HG02885 (cell line): ENCODE results near the gene PPP1R12B.
"Not testable (repeated sequence)": the region's sequence is repeated elsewhere in the genome, so short reads cannot be mapped to it uniquely, and the experiment has no call there.

Experiments used
- ATAC-seq: cut with Tn5 transposase; IDR thresholded peaks from one replicate; pipeline ENCODE4 v1.9.1; 2021; ENCODE audit warnings: mild to moderate bottlenecking; ENCODE audit not compliant: unreplicated experiment, poor library complexity

The PPP1R12B gene

DNA sequence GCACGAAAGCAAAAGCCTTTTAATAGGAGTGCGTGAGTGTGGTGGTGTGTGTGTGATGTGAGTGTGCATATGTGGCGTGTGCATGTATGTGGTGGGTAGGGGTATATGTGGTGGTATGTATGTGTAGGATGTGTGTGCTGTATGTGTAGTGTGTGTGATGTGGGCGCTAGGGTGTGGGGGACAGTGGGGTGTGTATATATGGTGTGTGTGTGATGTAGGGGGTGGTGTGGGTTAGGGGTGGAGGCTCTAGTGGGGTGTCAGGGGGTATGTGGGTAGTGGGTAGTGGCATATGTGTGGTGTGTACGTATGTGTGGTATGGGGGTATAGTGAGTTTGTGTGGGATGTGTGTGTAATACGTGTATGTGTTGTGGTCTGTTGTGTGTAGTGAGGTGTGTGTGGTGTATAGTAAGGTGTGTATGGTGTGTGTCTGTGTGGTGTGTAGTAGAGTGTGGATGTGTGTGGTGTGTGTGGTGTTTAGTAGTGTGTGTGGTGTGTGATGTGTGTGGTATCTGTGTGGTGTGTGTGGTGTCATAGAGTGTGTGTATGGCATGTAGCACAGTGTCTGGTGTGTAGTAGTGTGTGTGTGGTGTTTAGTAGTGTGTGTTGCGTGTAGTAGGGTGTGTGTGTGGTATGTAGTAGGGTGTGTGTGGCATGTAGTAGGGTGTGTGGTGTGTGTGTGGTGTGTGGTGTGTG, 275.7 kb downstream of the PPP1R12B start:
- ATAC-seq: no peak

DNA sequence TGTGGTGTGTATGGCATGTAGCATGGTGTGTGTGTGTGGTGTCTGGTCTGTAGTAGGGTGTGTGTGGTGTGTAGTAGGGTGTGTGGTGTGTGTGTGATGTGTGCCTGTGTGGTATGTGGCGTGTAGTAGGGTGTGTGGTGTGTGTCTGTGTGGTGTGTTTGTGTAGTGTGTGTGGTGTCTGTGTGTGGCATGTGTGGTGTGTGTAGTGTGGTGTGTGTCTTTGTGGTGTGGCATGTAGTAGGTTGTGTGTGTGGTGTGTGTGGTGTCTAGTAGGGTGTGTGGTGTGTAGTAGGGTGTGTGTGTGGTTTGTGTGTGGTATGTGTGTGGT, 276.2 kb downstream of the PPP1R12B start:
- ATAC-seq: no peak

DNA sequence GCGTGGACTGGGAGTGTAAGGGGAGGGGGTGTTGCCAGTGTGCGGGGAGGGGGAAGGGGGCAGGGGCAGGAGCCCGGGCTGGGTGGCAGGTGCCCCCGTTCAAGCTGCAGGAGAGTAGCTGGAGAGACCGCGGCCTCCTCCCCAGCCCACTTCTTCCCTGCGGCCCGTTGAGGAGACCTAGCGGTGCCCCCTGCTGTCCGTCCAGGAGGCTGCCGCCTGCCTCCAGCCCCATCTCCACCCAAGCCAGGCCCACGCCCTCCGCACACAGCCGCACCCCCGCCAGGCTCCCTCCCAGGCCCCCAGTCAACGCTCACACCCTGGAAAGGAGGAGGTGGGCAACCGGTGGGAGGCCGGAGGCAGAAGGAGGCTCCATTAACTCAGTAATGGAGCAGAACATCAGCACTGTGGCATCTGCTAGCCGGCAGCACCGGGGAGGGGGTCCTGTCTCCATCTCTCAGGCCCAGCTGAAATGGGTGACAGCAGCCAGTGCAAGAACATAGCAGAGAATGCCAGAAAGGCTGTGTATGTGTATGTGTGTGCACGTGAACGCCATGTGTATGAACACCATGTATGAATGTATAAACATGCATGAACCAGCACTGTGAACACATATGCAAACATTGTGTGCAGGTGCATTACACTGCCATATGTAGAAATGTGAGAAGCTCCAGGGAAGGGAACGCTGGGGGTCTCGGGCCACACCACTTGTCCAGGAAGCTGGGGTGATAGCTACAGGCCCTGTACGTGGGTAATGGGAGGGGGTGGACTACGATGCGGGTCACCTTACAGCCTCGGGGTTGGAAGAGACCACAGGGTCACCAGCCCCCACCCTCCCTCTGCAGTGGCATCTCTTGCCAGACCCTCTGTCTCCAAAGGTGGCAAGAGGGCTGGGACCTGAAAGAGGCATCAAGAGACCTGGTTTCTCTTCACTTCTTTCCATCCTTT, 277.2 kb downstream of the PPP1R12B start:
- no peak for ATAC-seq

DNA sequence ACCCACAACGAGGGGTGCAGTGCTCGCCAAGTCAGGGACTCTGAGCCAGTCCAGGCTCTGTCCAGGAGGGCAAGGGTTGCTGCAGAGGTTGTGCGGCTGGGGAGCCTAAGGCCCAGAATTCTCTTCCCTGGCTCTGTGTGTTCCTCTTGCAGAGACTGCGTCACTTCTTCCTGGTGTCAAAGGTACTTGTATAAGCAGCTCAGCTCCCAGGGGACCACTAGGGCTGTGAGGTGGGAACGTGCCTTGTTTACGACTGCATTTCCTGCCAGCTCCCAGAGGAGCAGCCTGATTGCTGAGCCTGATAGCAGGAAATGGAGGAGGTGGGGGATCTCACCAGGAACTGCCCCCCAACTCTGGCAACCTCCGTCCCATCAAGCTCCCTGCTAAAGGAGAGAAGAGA, 278.5 kb downstream of the PPP1R12B start:
- ATAC-seq: not testable (repeated sequence)

DNA sequence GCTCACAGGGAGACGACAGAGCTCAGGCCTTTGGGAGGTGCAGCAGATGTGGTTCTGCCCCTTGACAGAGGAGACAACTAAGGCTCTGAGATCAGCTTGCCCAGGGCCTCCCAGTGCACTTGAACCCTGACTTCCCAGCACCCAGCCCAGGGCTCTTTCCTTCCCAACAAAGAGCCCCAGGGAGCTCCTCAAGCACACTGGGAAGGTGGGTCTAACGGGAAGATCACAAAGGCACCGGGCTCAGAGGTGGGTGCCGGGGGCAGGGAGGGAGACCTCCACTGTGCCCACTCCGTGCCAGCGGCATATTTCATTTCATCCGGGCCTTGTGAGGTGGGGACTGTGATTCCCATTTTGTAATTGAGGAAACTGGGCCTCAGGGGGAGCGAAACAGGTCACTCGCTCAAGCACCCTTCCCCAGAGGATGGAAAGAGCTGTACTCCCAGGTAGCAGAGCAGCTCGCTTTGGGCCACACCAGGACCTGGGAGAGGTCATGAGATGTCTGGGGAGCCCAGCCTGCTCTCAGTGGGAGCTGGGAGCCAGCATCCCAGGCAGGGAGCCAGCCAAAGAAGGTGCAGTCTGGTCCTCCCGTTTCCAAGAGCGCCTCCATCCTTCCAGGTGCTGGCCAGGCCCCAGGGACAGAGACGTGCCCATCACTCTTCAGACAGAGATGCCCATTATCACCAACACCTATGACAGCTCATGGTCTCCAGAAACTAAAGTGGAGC, 279.5 kb downstream of the PPP1R12B start:
- ATAC-seq: no peak

DNA sequence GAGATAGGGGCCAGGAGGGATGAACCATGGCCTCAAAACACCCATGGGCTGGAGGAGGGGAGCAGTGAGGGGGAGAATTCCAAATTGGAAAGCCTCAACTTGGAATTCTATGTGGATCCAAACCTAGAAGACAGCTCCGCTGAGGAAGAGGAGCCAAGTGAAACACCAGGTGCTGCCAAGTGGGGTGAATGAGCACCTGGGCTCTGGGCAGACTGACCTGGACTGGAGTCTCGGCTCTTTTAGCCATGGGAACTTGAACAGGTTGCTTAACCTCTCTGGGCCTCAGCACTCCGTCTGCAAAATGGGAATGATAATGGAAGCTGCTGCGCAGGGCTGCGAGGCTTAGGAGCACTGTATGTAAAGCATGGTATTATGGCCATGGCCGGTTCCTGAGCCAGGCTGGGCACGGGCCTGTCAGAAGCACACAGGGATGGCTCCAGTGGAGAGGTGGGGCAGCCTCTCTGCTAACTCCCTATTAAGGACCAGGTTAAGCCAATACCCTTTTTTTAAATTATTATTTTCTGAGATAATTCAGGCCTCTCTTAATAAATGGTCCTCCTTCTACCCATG, 280.2 kb downstream of the PPP1R12B start:
- ATAC-seq: no peak

DNA sequence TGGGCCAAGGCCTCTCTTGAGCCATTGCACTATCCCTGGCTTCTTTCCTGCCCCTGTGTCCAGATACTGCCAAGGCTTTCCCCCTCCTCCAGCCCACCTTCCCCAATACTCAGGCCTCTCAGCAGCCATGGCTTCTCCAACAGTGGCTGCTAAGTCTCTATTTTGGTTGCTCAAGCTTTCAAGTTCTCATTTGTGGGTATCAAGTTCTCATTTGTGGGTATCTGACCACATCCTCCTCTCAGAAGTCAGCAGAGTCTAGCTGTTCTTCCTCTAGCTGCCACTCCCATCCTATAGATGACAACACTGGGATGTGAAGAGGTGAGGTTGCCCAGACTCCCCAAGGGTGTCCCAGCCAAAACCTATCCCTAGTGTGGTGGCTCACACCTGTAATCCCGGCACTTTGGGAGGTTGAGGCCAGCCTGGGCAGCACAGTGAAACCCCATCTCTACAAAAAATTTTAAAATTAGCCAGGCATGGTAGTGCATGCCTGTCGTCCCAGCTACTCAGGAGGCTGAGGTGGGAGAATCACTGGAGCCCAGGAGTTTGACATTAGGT, 280.8 kb downstream of the PPP1R12B start:
- peak; percentile 69 for ATAC-seq

DNA sequence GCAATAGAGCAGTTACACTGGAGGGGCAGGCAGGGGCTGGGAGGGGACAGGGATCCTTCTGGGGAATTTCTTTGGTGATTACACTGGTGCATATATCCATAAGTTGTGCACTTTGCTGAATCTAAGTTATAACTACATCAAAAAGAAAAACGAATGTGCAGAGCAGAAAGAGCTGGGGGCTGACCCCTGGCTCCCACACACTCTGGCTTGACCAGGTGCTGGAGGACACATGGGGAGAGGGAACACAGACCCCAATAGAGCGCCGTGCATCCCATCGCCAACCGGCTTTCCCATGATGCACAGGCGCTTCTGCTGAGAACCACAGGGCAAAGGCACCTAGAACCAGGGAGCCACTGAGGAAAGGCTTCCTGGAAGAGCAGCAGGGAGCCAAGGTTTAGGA, 281.6 kb downstream of the PPP1R12B start:
- ATAC-seq: not testable (repeated sequence)

DNA sequence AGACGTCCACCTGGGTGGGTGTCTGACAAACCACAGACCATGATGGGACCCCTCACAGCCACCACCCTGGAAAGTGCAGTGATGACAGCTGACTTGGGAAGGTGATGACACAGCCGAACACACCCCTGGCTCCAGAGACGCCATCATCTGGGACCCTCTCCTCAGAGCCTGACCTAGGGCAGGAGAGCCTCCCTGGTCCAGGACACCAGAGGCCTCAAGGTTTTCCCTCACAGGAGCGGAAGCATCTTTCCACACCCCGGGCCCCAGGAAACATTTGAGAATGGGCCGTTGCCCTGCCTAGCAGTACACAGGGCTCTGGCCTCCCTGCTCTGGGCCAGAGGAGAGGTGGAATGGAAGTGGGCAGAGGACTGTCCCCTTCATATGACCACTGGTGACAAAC, 282.0 kb downstream of the PPP1R12B start:
- ATAC-seq: no peak

DNA sequence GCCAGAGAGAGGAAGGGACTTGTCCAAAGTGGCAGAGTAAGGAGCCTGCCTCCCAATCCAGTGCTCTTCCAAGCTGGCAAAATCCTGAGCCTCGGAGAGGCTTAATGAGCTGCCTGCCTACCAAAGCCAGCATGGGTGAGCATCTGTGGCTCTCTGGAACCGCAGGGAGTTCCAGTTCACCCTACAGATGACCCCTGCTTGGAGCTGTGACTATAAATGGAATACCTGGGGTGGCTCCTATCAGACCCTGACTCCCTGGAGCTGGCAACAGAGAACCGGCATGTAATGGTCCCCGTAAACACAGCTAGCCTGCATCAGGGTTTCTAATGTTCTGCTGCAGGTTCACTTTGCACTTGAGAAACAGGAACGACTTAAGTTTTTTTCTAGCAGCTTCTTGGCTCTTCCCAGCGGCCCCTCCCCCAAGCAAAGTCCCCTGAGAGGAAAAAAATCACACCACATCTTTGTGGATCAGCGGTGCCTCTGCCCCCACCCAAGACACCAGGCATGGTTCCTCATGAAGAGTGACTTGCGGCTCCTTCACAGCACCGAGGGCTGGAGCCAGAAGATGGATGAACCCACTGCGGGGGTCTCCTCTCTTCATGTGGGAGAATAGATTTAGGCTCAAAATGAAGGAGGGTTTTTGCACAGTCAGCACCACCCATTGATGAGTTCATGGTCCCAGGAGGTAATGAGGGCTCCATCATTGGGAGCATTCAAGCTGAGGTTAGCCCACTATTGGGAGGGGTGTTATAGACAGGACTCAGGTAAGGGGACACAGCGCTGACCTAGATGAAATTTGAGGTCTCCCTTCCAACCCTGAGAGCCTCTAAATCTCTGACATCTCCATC, 282.8 kb downstream of the PPP1R12B start:
- ATAC-seq: no peak

DNA sequence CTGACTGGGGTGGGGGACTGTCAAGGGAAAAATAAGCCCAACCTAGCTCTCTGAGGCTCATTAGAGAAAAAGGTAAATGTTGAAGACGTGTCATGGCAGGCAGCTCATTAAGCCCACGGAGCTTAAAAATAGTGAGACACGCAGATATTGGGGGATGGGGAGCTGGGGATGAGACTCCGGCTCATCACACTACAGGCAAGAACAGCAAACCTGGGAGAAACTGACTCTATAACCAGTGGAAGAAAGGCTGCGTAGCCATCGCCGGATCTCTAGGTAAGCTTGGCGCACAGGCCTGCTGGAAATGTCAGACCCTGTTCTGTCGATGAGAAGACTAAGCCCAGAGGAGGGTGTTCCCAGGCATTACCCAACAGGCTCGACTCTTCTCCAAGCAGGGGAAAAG, 283.7 kb downstream of the PPP1R12B start:
- no peak for ATAC-seq

DNA sequence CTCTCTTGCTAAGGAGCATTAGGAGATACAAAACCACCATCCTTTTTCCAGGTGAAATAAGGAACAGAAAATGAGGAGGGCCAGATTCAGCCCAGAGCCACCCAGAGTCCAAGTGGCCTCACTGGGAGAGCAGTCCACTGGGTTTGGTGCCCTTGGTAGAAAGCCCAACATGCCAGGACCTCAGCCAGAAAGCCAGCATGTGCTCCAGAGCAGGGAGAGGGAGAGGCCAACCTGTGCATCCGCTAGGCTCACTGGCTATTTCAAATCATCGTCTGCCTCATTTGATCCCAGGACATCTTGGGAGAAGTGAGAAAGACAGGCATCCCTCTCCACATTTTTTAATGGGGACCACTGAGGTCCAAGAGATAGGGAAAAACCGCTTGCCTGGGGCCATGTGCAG, 287.7 kb downstream of the PPP1R12B start:
- not testable (repeated sequence) for ATAC-seq

DNA sequence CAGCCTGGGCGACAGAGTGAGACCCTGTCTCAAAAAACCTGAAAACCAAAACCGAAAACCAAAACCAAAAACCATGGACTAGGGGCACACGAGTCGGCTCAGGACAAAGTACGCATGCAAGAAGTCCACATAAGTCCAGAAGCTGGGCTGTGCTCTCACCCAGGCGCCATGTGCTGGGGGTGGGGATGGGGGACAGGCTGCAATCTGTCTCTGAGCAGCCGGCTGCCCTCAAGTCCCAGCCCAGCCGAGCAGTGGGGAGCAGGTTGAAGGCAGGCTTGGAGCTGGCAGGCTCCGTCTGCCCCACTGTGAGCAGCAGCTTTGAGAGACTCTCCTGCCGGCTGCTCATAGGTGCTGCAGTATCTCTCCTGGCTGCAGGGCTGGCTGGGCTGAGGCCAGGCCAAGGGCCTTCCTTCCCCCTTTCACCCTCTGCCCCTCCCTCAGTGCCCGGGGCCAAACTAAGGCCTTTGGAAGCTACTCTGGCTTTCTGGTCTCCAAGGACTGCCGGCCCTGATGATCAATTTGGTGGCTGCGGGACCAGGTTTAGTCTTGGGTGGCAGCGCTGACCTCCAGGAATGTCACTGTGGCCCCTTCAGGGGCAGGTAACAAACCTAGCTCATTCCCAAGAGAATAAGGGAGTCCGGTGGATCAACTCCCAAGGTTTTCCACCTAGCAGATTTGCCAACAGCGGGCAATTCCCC, 289.0 kb downstream of the PPP1R12B start:
- not testable (repeated sequence) for ATAC-seq

DNA sequence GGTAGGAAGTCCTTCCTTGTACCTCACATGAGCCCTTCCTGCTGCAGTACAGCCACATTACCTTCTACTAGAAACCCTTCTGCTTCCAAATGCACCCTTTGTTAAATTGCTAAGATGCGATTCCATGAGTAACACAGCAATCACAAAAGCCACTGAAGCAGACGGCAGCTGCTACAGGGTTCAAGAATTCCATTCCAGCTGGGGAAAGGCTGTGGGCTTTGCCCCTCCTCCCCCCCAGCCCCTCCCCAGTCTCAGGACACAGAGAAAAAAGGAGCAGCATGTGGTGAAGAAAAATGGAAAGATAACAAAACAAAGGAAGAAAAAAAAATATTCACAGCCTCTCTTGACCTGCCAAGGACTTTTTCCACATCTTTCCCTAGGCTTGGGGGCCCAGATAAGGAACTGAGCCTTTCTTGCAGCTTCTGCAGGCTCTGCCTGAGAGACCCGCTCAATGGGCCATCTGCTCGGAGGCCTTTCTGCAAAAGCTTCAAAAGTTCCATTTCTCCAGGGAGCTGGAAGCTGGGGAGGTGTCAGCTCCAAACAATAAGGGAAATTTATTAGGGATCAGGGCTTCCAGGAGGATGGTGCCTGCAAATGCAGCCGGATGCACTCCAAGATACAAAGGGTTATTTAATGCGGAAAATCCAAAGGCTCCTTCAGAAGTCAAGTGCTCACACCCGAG, 289.7 kb downstream of the PPP1R12B start:
- ATAC-seq: no peak

DNA sequence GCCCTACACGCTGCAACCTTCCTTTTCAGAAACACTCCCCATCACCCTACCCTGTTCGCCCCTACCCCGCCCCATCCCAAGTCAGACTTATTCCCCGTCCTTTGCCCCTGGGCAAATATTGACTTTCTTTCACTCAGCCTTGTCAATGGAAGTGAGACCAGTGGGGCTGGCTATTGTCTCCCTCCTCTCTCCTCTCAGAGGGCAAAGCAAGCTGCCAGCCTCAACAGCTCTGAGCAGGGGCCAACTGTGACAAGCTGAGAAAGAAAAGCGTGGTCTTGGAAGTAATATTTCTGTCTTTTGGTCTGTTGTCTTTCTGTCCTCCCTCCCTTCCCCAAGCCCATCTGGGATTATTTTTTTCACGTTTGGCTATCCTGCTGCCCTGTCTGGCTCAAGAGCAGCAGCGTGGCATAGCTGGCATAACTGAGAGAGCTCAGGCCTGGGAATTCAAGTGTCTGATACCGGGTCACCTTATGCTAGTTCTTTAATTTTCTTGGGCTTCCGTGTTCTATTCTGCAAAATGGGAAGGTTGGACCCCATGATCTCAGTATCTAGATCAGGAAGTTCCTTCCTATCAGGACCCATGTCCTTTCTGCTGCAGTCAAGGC, 290.3 kb downstream of the PPP1R12B start:
- ATAC-seq: not testable (repeated sequence)

DNA sequence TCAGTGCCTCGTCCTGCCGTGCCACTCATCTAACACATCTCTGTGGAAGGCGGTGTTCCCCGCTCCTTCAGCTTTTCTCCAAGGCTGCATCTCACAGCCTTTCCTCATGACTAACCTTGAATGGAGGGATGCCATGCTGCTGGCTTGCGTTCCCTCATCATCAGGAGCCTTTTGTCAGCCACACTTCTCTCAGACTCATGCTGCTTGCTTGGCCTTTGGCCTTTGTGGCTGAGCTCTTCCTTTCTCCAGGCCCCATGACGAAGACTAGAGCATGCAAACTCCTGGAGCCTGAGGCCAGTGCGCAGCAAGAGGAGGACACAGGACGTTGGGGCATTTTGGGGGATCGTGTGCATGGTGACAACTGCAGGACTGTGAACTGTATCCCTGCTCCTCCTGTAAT, 291.0 kb downstream of the PPP1R12B start:
- no peak for ATAC-seq

DNA sequence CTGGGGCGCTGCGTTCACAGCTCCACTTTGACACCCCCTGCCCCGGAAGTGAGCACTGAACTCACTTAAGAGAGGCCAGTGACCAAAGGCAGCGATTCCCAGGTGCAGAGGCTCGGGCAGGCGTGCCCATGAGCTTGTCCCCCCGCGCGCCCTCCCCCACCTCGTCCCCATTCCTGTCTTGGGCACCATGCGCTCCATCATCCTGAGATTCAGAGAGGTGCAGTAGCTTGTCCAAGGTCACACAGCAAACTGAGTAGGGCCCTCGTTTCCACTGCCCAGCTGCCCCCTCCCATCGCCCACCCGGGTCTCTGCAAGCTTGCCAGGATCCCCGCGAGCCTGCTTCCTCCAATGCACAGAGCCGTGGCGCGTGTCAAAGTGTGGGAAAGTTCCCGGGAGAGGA, 293.7 kb downstream of the PPP1R12B start:
- no peak for ATAC-seq
